T-helper 17 cell (primary cell): ENCODE measurements around the gene KDM7A. TPM values are rescaled to one million over a fixed set of nuclear protein-coding genes. Genes with fewer than 3 reads are reported as not detected.
A peak's percentile ranks its signal among the peaks of the same experiment; 100 is the strongest.

Experiments
- ATAC-seq: fragments of 150-1000 bp; cut with Tn5 transposase; 2 replicates; pipeline ENCODE4 v1.10.0; 2021; ENCODE audit warnings: mild to moderate bottlenecking, moderate library complexity
- DNase-seq, 3 donors: peaks; one replicate each; pipeline versions ENCODE4 v3.0.0 to v3.0.0-alpha.2; 2020 to 2021
- H3K9me3 ChIP-seq: one replicate; pipeline ENCODE4 v1.7.0; 2013; ENCODE audit warnings: low read length, mild to moderate bottlenecking; ENCODE audit not compliant: control insufficient read depth, poor library complexity, severe bottlenecking
- H3K27ac Mint-ChIP-seq: one replicate; pipeline ENCODE4 v1.8.0; 2022; ENCODE audit warnings: mild to moderate bottlenecking, moderate library complexity, mixed read lengths
- H3K27me3 Mint-ChIP-seq: one replicate; pipeline ENCODE4 v1.8.0; 2022; ENCODE audit warnings: mixed read lengths
- H3K36me3 Mint-ChIP-seq: one replicate; pipeline ENCODE4 v1.8.0; 2022; ENCODE audit warnings: low read depth, mixed read lengths
- H3K4me1 Mint-ChIP-seq: one replicate; pipeline ENCODE4 v1.8.0; 2022; ENCODE audit warnings: mild to moderate bottlenecking, mixed read lengths
- H3K4me3 Mint-ChIP-seq: one replicate; pipeline ENCODE4 v1.8.0; 2022; ENCODE audit warnings: mild to moderate bottlenecking, moderate library complexity, mixed read lengths
- total RNA-seq, 4 donors: library from RNA in 2 of 4; stranded (reverse) in 2 of 4; gene quantifications; one replicate each; pipeline ENCODE4 v1.2.3 and lab custom pipeline; 2022 to 2026

Gene KDM7A
- total RNA-seq, 2 donors from 2014 or later: 35.1 to 47.2 TPM

GRCh38 chr7:140084142-140084655 lies 92.6 kb downstream of the KDM7A start:
- peaks cover 18% of the 10 kb centered on the region for H3K4me1 Mint-ChIP-seq
- H3K36me3 Mint-ChIP-seq: no peaks in the 10 kb centered on the region
- H3K4me3 Mint-ChIP-seq: peak overlapping the region; percentile 21
- DNase-seq (no peak), ATAC-seq (no peak)
- peak overlapping the region; percentile 81 for H3K27ac Mint-ChIP-seq
- no peaks in the 10 kb centered on the region for H3K27me3 Mint-ChIP-seq
- H3K9me3 ChIP-seq: no peaks in the 10 kb centered on the region

- Mint-ChIP-seq H3K36me3 (no peaks in the 10 kb centered on the region), H3K4me3 (no peak overlapping the region), H3K27ac (peak overlapping the region; percentile 53), H3K4me1 (peaks cover 18% of the 10 kb centered on the region), H3K27me3 (no peaks in the 10 kb centered on the region)
- DNase-seq: no peak
- no peak for ATAC-seq
- no peaks in the 10 kb centered on the region for H3K9me3 ChIP-seq
Observed at GRCh38 chr7:140082770-140083169, 94.0 kb downstream of the KDM7A start.

- H3K9me3 ChIP-seq: no peaks in the 10 kb centered on the region
- no peak overlapping the region for H3K4me3 Mint-ChIP-seq
- ATAC-seq: no peak
- H3K27ac Mint-ChIP-seq: peak overlapping the region; percentile 53
- H3K4me1 Mint-ChIP-seq: peaks cover 18% of the 10 kb centered on the region
- DNase-seq: no peak
- no peaks in the 10 kb centered on the region for H3K36me3 Mint-ChIP-seq
- no peaks in the 10 kb centered on the region for H3K27me3 Mint-ChIP-seq
Observed at GRCh38 chr7:140081774-140082425, 94.9 kb downstream of the KDM7A start.

GRCh38 chr7:140080919-140081318 lies 95.9 kb downstream of the KDM7A start:
- Mint-ChIP-seq H3K27ac (peak overlapping the region; percentile 37), H3K36me3 (no peaks in the 10 kb centered on the region), H3K4me1 (peaks cover 15% of the 10 kb centered on the region), H3K4me3 (no peak overlapping the region), H3K27me3 (no peaks in the 10 kb centered on the region)
- no peak for DNase-seq
- ATAC-seq: no peak
- no peaks in the 10 kb centered on the region for H3K9me3 ChIP-seq

- H3K27ac Mint-ChIP-seq: no peak overlapping the region
- ATAC-seq: no peak
Observed at GRCh38 chr7:140079121-140079536, 97.7 kb downstream of the KDM7A start.

GRCh38 chr7:140078392-140078791 lies 98.4 kb downstream of the KDM7A start:
- Mint-ChIP-seq H3K27me3 (peaks cover 5% of the 10 kb centered on the region), H3K4me3 (no peak overlapping the region), H3K27ac (no peak overlapping the region), H3K36me3 (peaks cover 3% of the 10 kb centered on the region), H3K4me1 (peaks cover 3% of the 10 kb centered on the region)
- H3K9me3 ChIP-seq: no peaks in the 10 kb centered on the region
- ATAC-seq: no peak
- no peak for DNase-seq

More at GRCh38 chr7:140079121-140079536, 97.7 kb downstream of the KDM7A start:
- DNase-seq: no peak
- no peaks in the 10 kb centered on the region for H3K9me3 ChIP-seq
- Mint-ChIP-seq H3K27me3 (peaks cover 4% of the 10 kb centered on the region), H3K4me3 (no peak overlapping the region), H3K36me3 (no peaks in the 10 kb centered on the region), H3K4me1 (peaks cover 6% of the 10 kb centered on the region)

GRCh38 chr7:140074780-140075179 lies 102.0 kb downstream of the KDM7A start:
- no peaks in the 10 kb centered on the region for H3K9me3 ChIP-seq
- peaks cover 4% of the 10 kb centered on the region for H3K36me3 Mint-ChIP-seq
- no peak overlapping the region for H3K27ac Mint-ChIP-seq
- ATAC-seq (no peak), DNase-seq (no peak)
- peaks cover 5% of the 10 kb centered on the region for H3K27me3 Mint-ChIP-seq
- H3K4me1 Mint-ChIP-seq: peaks cover under 1% of the 10 kb centered on the region
- H3K4me3 Mint-ChIP-seq: no peak overlapping the region

GRCh38 chr7:140070546-140070945 lies 106.2 kb downstream of the KDM7A start:
- Mint-ChIP-seq H3K27ac (no peak overlapping the region), H3K27me3 (peaks cover 5% of the 10 kb centered on the region), H3K36me3 (peaks cover 6% of the 10 kb centered on the region), H3K4me3 (no peak overlapping the region), H3K4me1 (peaks cover 8% of the 10 kb centered on the region)
- H3K9me3 ChIP-seq: peaks cover 7% of the 10 kb centered on the region
- DNase-seq (no peak), ATAC-seq (no peak)

- peaks cover 5% of the 10 kb centered on the region for H3K27me3 Mint-ChIP-seq
- peaks cover 7% of the 10 kb centered on the region for H3K9me3 ChIP-seq
- peaks cover 8% of the 10 kb centered on the region for H3K4me1 Mint-ChIP-seq
- H3K36me3 Mint-ChIP-seq: peaks cover 6% of the 10 kb centered on the region
- no peak for DNase-seq
- ATAC-seq: peak; percentile 74
- no peak overlapping the region for H3K4me3 Mint-ChIP-seq
- H3K27ac Mint-ChIP-seq: no peak overlapping the region
Observed at GRCh38 chr7:140069298-140069949, 107.4 kb downstream of the KDM7A start.

GRCh38 chr7:140068033-140068432 lies 108.8 kb downstream of the KDM7A start:
- DNase-seq: no peak
- ATAC-seq: no peak
- Mint-ChIP-seq H3K27ac (no peak overlapping the region), H3K4me3 (no peak overlapping the region), H3K4me1 (peaks cover 8% of the 10 kb centered on the region), H3K36me3 (peaks cover 4% of the 10 kb centered on the region), H3K27me3 (no peaks in the 10 kb centered on the region)
- H3K9me3 ChIP-seq: peaks cover 7% of the 10 kb centered on the region

- Mint-ChIP-seq H3K27me3 (no peaks in the 10 kb centered on the region), H3K4me3 (no peak overlapping the region), H3K36me3 (peaks cover 4% of the 10 kb centered on the region), H3K27ac (no peak overlapping the region), H3K4me1 (peaks cover 8% of the 10 kb centered on the region)
- DNase-seq (no peak), ATAC-seq (no peak)
- peaks cover 7% of the 10 kb centered on the region for H3K9me3 ChIP-seq
Observed at GRCh38 chr7:140067052-140067451, 109.7 kb downstream of the KDM7A start.

- Mint-ChIP-seq H3K4me3 (peak within 1 kb of the TSS; percentile 86), H3K27me3 (no peaks in the 10 kb centered on the region), H3K36me3 (peaks cover 2% of the 10 kb centered on the region), H3K4me1 (peaks cover 39% of the 10 kb centered on the region), H3K27ac (peak within 1 kb of the TSS; percentile 80)
- peaks cover 7% of the 10 kb centered on the region for H3K9me3 ChIP-seq
- peak; percentile 80 for ATAC-seq
- DNase-seq: peak; percentile 73 to 85 (median 81)
Observed at GRCh38 chr7:140062528-140063299, 114.1 kb downstream of the KDM7A start, which contains the start of gene PARP12. Gene PARP12, minus strand, starts transcription at chr7:140062951. Its CDS starts 104 bp downstream, at chr7:140062847.

GRCh38 chr7:140062118-140062527 lies 114.7 kb downstream of the KDM7A start:
- peak; percentile 33 to 60 (median 50) for DNase-seq
- no peaks in the 10 kb centered on the region for H3K27me3 Mint-ChIP-seq
- H3K9me3 ChIP-seq: peaks cover 7% of the 10 kb centered on the region
- H3K27ac Mint-ChIP-seq: peak overlapping the region; percentile 80
- peak; percentile 68 for ATAC-seq
- peaks cover 42% of the 10 kb centered on the region for H3K4me1 Mint-ChIP-seq
- H3K4me3 Mint-ChIP-seq: peak overlapping the region; percentile 85
- peaks cover 2% of the 10 kb centered on the region for H3K36me3 Mint-ChIP-seq
